ENCODE measurements around the gene NDUFS3. TPM values are rescaled to one million over a fixed set of nuclear protein-coding genes. Genes with fewer than 3 reads are reported as not detected.
A peak's percentile ranks its signal among the peaks of the same experiment; 100 is the strongest.

Gene NDUFS3
- total and polyA plus RNA-seq, 10 of the 15 experiments (the other 5 are each of a cell fraction or from before 2014, with no cell fraction given): 22.3 to 217 (median 125) TPM

- POLR2A ChIA-PET: interaction anchor here (1.1 kb wide), 1 partner anchor 9 kb away, joined by 3 read pairs; no protein-coding TSS in a partner anchor
- Histone ChIP-seq H3K27me3 (replicated peaks in 1 of 2; ENCODE audit: control insufficient read depth in 2 of 2, insufficient read depth in 2 of 2, low read length in 1 of 2) (no peaks in the 10 kb centered on the region), H3K4me3 (no peak overlapping the region), H3K4me1 (ENCODE audit: control insufficient read depth, insufficient read depth, low read length) (no peaks in the 10 kb centered on the region), H3K36me3 (ENCODE audit: control insufficient read depth in 2 of 2, insufficient read depth in 2 of 2, low read length in 1 of 2) (peaks cover 4 to 28% of the 10 kb centered on the region in 2 experiments), H3K27ac (ENCODE audit: control insufficient read depth, insufficient read depth) (no peak overlapping the region), H3K79me2 (ENCODE audit: control insufficient read depth, insufficient read depth, low read length) (no peaks in the 10 kb centered on the region), H3K9ac (ENCODE audit: control insufficient read depth, insufficient read depth, low read length) (no peak overlapping the region), H3K4me2 (ENCODE audit: control insufficient read depth, insufficient read depth) (no peak overlapping the region), H4K20me1 (ENCODE audit: control insufficient read depth, insufficient read depth) (no peaks in the 10 kb centered on the region), H3K9me3 (replicated peaks; ENCODE audit: control insufficient read depth, insufficient read depth, low read length) (no peaks in the 10 kb centered on the region), H2AFZ (ENCODE audit: control insufficient read depth, low read depth, low read length) (no peak overlapping the region)
- in situ Hi-C loops (cut with MboI) (no loop called here), intact Hi-C loops (cut with micrococcal nuclease; ENCODE audit: unreplicated experiment) (no loop called here)
- ATAC-seq (no peak), DNase-seq (ENCODE audit: low read depth, low spot score) (no peak), FAIRE-seq (no peak)
- RAD21 ChIA-PET (ENCODE audit: unreplicated experiment): no interaction called here
- CTCF ChIA-PET: interaction anchor here (1.3 to 1.5 kb wide), 2 partner anchors 11 to 71 kb away, joined by 3 to 4 read pairs; no protein-coding TSS in a partner anchor
- WGBS (ENCODE audit: insufficient coverage, insufficient replicate concordance, low lambda C conversion rate, missing lambda C conversion rate): 98% methylated on average over 4 of the region's 4 CpGs
- SMC1A ChIA-PET (ENCODE audit: uncharacterized antibody, unreplicated experiment): no interaction called here
- TF ChIP-seq RAD51 (IDR thresholded peaks at IDR 0.05) (no peak), EED (IDR thresholded peaks at IDR 0.05; ENCODE audit: low read depth) (no peak), BHLHE40 (IDR thresholded peaks at IDR 0.05; ENCODE audit: borderline replicate concordance in 1 of 2, low read depth in 2 of 2, low read length in 1 of 2) (no peak), YY1 (IDR thresholded peaks at IDR 0.05; ENCODE audit: low read depth, low read length) (no peak), TCF3 (IDR thresholded peaks at IDR 0.05; ENCODE audit: borderline replicate concordance, insufficient read depth, low read depth, low read length) (no peak), SREBF2 (IDR thresholded peaks at IDR 0.05; ENCODE audit: low read length) (no peak), PML (IDR thresholded peaks at IDR 0.05; ENCODE audit: low read length) (no peak), CBX3 (IDR thresholded peaks at IDR 0.05; ENCODE audit: borderline replicate concordance, low read depth) (no peak), HDGF (IDR thresholded peaks at IDR 0.05) (no peak)
- no TSS peak for BruUV-seq (replicated peaks)
These were observed 49.2 kb downstream of the NDUFS3 start for GRCh38 chr11:47628026-47628425.

GRCh38 chr11:47631473-47631872, 52.6 kb downstream of the NDUFS3 start:
- H3K9me3 ChIP-seq (replicated peaks; ENCODE audit: control insufficient read depth, insufficient read depth, low read length): no peaks in the 10 kb centered on the region
- in situ Hi-C loops (cut with MboI): no loop called here
- no peak overlapping the region for H3K4me3 ChIP-seq
- H3K27ac ChIP-seq (ENCODE audit: control insufficient read depth, insufficient read depth): no peak overlapping the region
- no peak overlapping the region for H3K9ac ChIP-seq (ENCODE audit: control insufficient read depth, insufficient read depth, low read length)
- no peaks in the 10 kb centered on the region for H3K4me1 ChIP-seq (ENCODE audit: control insufficient read depth, insufficient read depth, low read length)
- no peak overlapping the region for H3K4me2 ChIP-seq (ENCODE audit: control insufficient read depth, insufficient read depth)
- no peaks in the 10 kb centered on the region for H4K20me1 ChIP-seq (ENCODE audit: control insufficient read depth, insufficient read depth)
- DNase-seq (ENCODE audit: low read depth, low spot score): no peak
- SMC1A ChIA-PET (ENCODE audit: uncharacterized antibody, unreplicated experiment): interaction anchor here (0.6 kb wide), 1 partner anchor 80 kb away, joined by 3 read pairs; no protein-coding TSS in a partner anchor
- POLR2A ChIA-PET: no interaction called here
- CTCF ChIA-PET: no interaction called here
- peaks cover 7 to 26% of the 10 kb centered on the region in 2 experiments for H3K36me3 ChIP-seq (ENCODE audit: control insufficient read depth in 2 of 2, insufficient read depth in 2 of 2, low read length in 1 of 2)
- no peak overlapping the region for H2AFZ ChIP-seq (ENCODE audit: control insufficient read depth, low read depth, low read length)
- WGBS (ENCODE audit: insufficient coverage, insufficient replicate concordance, low lambda C conversion rate, missing lambda C conversion rate): 92% methylated on average over 5 of the region's 5 CpGs
- H3K79me2 ChIP-seq (ENCODE audit: control insufficient read depth, insufficient read depth, low read length): no peaks in the 10 kb centered on the region
- BruUV-seq (replicated peaks): no TSS peak
- TF ChIP-seq MTA2 (IDR thresholded peaks at IDR 0.05; ENCODE audit: low read depth) (no peak), RB1 (IDR thresholded peaks at IDR 0.05; ENCODE audit: borderline replicate concordance) (no peak), NFXL1 (IDR thresholded peaks at IDR 0.05; ENCODE audit: borderline replicate concordance) (no peak), RFX5 (IDR thresholded peaks at IDR 0.05; ENCODE audit: low read depth, low read length) (no peak), HDAC6 (IDR thresholded peaks at IDR 0.05; ENCODE audit: unreplicated experiment) (no peak), PBX3 (IDR thresholded peaks at IDR 0.05; ENCODE audit: insufficient replicate concordance, low read depth, low read length) (no peak), CEBPZ (IDR thresholded peaks at IDR 0.05; ENCODE audit: low read depth, low read length) (no peak)
- ATAC-seq: no peak
- intact Hi-C loops (cut with micrococcal nuclease; ENCODE audit: unreplicated experiment): no loop called here
- H3K27me3 ChIP-seq (replicated peaks in 1 of 2; ENCODE audit: control insufficient read depth in 2 of 2, insufficient read depth in 2 of 2, low read length in 1 of 2): no peaks in the 10 kb centered on the region
- RAD21 ChIA-PET (ENCODE audit: unreplicated experiment): no interaction called here
- peak; percentile 57 for FAIRE-seq
